ENCODE measurements around the gene CNST. TPM values are rescaled to one million over a fixed set of nuclear protein-coding genes. Genes with fewer than 3 reads are reported as not detected.
"Not testable (repeated sequence)": the region's sequence is repeated elsewhere in the genome, so short reads cannot be mapped to it uniquely, and the experiment has no call there.

The CNST gene
- total RNA-seq, 1 donor = 58.8 TPM

DNA sequence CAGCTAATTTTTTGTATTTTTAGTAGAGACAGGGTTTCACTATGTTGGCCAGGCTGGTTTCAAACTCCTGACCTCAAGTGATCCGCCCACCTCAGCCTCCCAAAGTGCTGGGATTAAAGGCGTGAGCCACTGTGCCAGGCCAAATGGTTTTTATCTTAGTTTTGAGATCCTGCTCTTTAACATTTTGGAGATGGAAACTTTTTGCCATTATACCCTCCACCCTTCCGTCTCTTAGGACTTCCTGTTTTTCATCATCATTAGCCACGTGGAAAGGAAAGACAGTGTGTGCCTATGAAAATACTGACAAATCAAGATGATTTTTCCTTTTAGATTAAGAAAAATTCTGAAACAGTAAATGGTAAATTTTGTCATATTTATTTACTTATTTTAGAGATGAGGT is 5.1 kb downstream of the CNST start:
- peaks cover 64% of the 10 kb centered on the region for H3K4me1 ChIP-seq (ENCODE audit: insufficient read depth, low read length)

DNA sequence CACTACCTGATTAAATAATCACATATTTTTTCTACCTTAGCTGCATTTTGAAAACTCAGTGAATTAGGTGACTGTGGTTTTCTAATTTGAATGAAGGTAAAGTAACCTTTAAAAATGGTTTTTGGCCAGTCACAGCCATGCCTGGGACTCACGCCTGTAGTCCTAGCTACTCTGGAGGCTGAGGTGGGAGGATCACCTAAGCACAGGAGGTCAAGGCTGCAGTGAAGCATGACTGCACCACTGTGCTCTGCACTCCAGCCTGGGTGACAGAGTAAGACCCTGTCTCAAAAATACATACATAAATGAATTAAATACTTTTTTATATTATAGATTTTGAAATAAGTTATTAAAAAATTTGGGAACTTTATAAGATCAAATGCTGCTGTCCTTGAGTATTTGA is 5.7 kb downstream of the CNST start:
- H3K4me1 ChIP-seq (ENCODE audit: insufficient read depth, low read length) = peaks cover 70% of the 10 kb centered on the region
- H3K27me3 ChIP-seq (ENCODE audit: insufficient read depth, low read length) = no peaks in the 10 kb centered on the region
- H3K4me3 ChIP-seq (ENCODE audit: low read length) = no peak overlapping the region

More for the DNA sequence above, 5.1 kb downstream of the CNST start:
- not testable (repeated sequence) for H3K9me3 ChIP-seq (ENCODE audit: low read depth, low read length); H3K4me3 ChIP-seq (ENCODE audit: low read length); H3K27me3 ChIP-seq (ENCODE audit: insufficient read depth, low read length)

DNA sequence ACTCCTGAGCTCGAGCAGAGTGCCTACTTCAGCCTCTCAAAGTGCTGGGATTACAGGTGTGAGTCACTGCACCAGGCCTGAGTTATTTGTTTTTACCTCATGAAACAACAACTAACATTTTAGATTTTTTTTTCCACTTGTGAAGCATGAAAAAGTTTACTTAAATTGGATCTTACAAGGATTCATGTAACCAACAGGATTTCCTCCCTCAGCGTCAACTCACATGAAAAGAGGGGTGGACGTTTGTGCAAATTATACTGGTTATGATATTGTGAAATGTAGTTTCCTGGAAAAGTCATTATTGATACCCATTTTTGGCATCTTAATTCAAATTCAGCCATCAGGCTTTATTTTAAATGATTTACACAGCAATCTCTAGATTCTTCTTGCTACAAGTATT is 6.5 kb downstream of the CNST start:
- Histone ChIP-seq H3K27me3 (ENCODE audit: insufficient read depth, low read length) (no peaks in the 10 kb centered on the region), H3K4me3 (ENCODE audit: low read length) (no peak overlapping the region), H3K9me3 (ENCODE audit: low read depth, low read length) (no peaks in the 10 kb centered on the region), H3K4me1 (ENCODE audit: insufficient read depth, low read length) (peaks cover 73% of the 10 kb centered on the region)

More for the DNA sequence above, 5.7 kb downstream of the CNST start:
- no peaks in the 10 kb centered on the region for H3K9me3 ChIP-seq (ENCODE audit: low read depth, low read length)

DNA sequence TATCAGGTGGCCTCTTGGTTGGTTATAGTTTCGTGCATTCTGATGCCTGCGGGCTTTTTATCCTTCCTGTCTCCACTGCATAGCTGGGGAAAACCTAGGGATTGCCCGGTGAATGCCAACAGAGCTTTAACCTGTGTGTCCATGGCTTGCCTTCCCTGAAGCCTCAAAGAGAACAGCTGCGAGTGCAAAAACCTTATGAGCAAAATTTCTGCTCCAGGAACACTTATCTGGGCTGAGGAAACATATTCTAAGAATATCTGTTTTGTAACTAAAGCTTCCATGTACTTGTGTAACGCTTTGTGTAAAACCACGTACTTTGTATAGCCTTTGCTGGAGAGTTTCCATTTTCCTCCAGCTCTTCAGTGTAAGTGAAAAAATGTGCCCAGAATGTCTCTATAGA is 7.2 kb downstream of the CNST start:
- Histone ChIP-seq H3K4me3 (ENCODE audit: low read length) (no peak overlapping the region), H3K9me3 (ENCODE audit: low read depth, low read length) (no peaks in the 10 kb centered on the region), H3K27me3 (ENCODE audit: insufficient read depth, low read length) (no peaks in the 10 kb centered on the region), H3K4me1 (ENCODE audit: insufficient read depth, low read length) (peaks cover 75% of the 10 kb centered on the region)

DNA sequence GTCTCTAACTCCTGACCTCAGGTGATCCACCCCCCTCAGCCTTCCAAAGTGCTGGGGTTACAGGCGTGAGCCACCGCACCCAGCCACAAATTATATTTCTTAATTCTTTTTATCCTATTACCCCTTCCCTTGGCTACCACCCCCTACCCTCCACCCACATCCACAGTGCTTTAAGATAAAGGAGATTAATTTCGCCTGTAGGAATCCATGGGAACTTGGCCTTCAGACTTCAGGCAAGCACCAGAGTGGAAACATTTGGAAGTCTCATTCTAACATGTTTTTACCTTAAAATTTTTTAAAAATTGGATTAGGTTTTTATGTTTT is 10.4 kb downstream of the CNST start:
- no peak overlapping the region for H3K4me3 ChIP-seq (ENCODE audit: low read length)
- H3K4me1 ChIP-seq (ENCODE audit: insufficient read depth, low read length) = peaks cover 73% of the 10 kb centered on the region
- no peaks in the 10 kb centered on the region for H3K27me3 ChIP-seq (ENCODE audit: insufficient read depth, low read length)
- no peaks in the 10 kb centered on the region for H3K9me3 ChIP-seq (ENCODE audit: low read depth, low read length)

DNA sequence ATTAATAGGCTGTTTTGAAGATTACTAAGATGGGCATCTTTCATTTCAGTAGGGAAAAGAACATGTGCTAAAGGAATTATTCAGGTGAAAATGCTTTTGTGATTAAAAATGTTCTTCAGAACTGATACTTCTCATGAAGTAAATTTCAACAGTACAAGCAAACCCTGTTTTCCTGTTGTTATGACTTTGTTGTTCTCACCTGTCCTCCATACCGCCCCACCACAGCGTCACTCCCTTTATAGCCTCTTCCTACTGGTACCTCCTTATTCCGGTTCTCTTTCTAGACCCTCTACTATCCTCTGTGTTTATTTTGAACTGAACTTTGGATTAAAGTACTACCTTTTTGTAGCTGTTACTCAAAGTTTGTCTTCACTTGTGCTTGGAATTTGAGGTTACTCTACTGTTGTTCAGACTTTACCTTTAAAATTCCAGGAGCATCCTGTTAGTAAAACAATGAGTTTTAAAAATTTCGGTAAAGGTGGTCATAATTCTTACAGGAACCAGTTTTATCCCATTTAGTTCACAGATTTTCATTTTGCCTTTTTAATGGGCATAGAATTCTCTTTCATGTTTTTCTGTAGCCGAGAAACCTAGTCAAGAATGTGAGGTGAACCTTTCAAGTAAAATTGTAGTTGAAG is 10.9 kb downstream of the CNST start:
- no peaks in the 10 kb centered on the region for H3K27me3 ChIP-seq (ENCODE audit: insufficient read depth, low read length)
- H3K4me3 ChIP-seq (ENCODE audit: low read length) = no peak overlapping the region
- H3K9me3 ChIP-seq (ENCODE audit: low read depth, low read length) = no peaks in the 10 kb centered on the region
- H3K4me1 ChIP-seq (ENCODE audit: insufficient read depth, low read length) = peaks cover 71% of the 10 kb centered on the region

DNA sequence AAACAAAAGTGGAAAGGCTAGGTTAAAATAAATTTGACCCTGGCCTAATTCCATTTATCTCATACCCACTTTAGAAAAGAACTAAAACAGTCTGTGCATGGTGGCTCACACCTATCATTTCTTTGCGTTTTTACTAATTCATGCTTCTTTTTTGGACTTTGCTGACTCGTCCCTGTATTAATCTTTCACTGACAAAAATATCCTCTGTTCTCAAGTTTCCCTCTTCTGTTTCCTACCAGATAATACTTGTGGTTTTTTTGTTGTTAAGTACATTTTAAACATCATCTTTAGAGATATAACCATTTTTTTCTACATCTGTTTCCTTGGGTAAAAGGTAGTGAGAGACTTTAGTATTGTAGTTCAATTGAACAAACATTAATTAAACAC is 11.5 kb downstream of the CNST start:
- peaks cover 71% of the 10 kb centered on the region for H3K4me1 ChIP-seq (ENCODE audit: insufficient read depth, low read length)
- H3K4me3 ChIP-seq (ENCODE audit: low read length) = no peak overlapping the region
- H3K9me3 ChIP-seq (ENCODE audit: low read depth, low read length) = no peaks in the 10 kb centered on the region
- H3K27me3 ChIP-seq (ENCODE audit: insufficient read depth, low read length) = no peaks in the 10 kb centered on the region

DNA sequence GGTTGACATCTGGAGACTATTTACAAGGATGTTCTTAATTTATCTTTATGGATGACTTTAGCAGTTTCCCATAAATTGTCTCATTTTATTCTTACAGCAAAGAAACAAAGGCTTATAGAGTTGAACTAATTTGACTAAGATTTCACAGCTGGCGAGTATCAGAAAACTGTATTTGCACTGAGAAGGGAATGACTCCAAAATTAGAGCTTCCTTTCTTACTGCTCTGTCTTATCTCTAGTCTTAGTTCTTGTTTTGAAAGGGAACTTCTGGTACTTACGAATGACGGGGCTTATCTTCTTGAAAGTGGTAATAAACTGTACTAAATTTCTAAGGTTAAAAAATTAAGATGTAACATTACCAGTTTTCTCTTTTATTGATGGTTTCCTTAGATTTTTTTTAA is 13.6 kb downstream of the CNST start:
- no peaks in the 10 kb centered on the region for H3K9me3 ChIP-seq (ENCODE audit: low read depth, low read length)
- no peaks in the 10 kb centered on the region for H3K27me3 ChIP-seq (ENCODE audit: insufficient read depth, low read length)
- peaks cover 65% of the 10 kb centered on the region for H3K4me1 ChIP-seq (ENCODE audit: insufficient read depth, low read length)
- no peak overlapping the region for H3K4me3 ChIP-seq (ENCODE audit: low read length)

DNA sequence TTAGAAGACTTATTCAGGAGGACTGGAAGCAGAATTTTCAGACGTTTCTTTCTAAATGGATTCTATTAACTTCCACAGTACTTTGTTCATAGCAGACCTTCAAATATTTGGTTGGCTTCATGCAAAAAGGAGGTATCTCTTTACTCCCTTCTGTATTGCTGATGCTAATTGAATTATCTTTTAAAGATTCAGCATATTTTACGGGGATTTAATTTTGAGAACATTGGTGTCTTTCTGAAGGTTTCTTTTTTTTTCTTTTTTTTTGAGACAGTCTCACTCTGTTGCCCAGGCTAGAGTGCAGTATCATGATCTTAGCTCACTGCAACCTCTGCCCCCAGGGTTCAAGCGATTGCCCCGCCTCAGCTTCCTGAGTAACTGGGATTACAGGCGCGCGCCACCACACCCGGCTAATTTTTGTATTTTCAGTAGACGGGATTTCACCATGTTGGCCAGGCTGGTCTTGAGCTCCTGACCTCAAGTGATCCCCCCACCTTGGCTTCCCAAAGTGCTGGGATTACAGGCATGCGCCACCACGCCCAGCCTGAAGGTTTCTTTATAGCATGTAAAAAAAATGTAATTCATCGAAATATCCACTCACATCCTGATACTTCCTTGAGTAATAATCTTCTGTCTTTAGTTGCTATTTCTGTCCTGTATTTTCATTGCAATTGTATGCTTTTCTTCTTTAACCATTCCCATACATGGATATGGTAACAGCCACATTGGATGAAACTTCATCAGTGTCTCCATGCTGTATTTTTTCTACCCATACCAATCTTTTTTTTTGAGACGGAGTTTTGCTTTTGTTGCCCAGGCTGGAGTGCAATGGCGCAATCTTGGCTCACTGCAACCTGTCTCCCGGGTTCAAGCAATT is 14.5 kb downstream of the CNST start:
- H3K9me3 ChIP-seq (ENCODE audit: low read depth, low read length) = no peaks in the 10 kb centered on the region
- H3K4me1 ChIP-seq (ENCODE audit: insufficient read depth, low read length) = peaks cover 65% of the 10 kb centered on the region
- H3K4me3 ChIP-seq (ENCODE audit: low read length) = no peak overlapping the region
- H3K27me3 ChIP-seq (ENCODE audit: insufficient read depth, low read length) = no peaks in the 10 kb centered on the region

DNA sequence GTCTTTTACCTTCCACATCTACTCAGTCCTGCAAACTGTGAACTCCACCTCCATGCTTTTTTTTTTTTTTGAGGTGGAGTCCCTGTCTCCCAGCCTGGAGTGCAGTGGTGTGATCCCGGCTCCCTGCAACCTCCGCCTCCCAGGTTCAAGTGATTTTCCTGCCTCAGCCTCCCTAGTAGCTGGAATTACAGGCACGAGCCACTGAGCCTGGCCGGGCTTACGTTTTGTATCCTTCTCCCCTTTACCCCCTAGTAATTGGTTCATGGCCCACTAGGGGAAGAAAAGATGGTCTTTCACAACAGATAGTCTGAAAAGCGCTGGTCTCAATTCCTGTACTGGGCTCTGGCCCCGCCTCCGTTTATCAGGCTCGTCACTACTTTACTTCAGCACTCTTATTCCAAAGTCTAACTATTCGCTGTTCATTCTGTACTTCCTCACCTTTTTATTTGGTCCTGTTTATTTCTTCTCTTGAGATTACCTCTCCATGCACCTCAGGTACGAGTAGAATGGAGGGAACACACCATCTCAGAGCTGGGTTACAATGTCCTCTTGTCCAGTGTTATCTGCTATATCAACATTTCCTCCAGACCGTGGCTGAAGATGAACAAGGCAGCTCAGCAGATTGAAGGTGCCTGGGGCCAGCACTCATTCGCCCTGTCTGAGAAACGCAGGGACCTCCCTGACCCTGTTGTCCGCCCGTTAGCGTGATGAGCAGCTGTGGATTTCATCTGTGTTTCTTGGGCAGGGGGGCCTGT is 16.2 kb downstream of the CNST start:
- Histone ChIP-seq H3K4me3 (ENCODE audit: low read length) (no peak overlapping the region), H3K9me3 (ENCODE audit: low read depth, low read length) (no peaks in the 10 kb centered on the region), H3K4me1 (ENCODE audit: insufficient read depth, low read length) (peaks cover 59% of the 10 kb centered on the region), H3K27me3 (ENCODE audit: insufficient read depth, low read length) (no peaks in the 10 kb centered on the region)

DNA sequence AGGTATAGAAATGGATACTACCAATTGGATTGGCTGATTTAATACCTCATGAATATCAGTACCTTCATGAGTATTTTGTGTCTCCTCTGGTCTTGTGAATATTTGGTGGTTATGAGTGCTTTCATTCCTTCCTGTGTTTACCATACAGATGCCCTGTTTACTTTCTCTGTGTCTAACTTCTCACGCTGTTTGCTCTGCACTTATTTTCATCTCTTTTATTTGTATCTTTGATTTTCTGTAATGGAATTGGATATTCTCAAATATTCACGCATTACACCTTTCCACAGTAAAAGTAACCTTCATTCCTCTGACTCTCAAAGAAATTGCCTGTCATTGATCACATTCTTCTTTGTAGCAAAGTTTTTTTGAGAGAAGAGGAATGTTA is 16.8 kb downstream of the CNST start:
- Histone ChIP-seq H3K9me3 (ENCODE audit: low read depth, low read length) (no peaks in the 10 kb centered on the region), H3K4me1 (ENCODE audit: insufficient read depth, low read length) (peaks cover 58% of the 10 kb centered on the region), H3K4me3 (ENCODE audit: low read length) (no peak overlapping the region), H3K27me3 (ENCODE audit: insufficient read depth, low read length) (no peaks in the 10 kb centered on the region)

DNA sequence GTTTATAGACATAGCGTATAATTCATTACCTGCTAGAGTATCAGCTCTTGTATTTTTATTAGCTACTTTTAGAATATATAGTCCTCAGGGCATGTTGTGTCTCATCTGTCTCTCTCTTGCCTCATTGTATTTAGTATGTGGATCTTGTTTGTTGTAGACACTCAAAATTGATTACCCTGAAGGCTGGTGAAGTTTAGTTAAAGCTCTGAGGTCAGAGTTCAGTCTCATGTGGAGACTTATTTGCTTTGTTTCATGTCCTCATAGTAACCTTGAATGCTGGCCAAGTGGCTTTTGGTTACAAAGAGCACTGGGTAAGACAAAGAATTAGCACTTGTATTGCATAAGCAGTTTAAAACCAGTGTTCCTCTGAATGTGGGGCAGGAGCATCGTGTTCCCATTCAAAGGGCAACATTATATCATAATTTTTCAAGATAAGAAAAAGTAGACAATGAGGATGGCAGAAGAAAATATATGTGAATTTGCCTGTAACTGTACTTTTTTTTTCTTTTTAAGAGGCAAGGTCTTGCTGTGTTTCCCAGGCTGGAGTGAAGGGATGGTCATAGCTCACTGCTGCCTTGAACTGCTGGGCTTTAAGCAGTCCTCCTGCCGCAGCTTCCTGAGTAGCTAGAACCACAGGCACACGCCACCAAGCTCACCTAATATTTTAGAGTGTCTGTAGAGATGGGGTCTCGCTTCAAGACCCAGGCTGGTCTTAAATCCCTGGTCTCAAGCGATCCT is 17.4 kb downstream of the CNST start:
- Histone ChIP-seq H3K9me3 (ENCODE audit: low read depth, low read length) (no peaks in the 10 kb centered on the region), H3K27me3 (ENCODE audit: insufficient read depth, low read length) (no peaks in the 10 kb centered on the region), H3K4me1 (ENCODE audit: insufficient read depth, low read length) (peaks cover 52% of the 10 kb centered on the region), H3K4me3 (ENCODE audit: low read length) (no peak overlapping the region)

DNA sequence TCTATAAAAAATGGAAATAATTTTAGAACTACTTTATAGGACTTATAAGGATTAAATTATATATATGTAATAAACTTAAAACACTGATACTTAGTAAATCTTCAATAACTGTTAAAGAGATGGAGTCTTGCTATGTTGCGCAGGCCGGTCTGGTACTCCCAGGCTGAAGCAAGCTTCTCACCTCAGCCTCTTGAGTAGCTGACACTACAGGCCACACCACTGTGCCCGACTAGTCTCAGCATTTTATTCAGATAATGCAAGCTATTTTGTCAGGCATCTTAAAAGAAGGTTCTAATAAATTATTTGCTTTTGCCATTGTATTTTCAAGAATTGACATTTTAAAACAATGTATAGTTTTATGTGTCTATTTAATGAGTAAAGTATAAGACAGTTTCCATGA is 20.8 kb downstream of the CNST start:
- no peak overlapping the region for H3K4me3 ChIP-seq (ENCODE audit: low read length)
- H3K27me3 ChIP-seq (ENCODE audit: insufficient read depth, low read length) = no peaks in the 10 kb centered on the region
- H3K9me3 ChIP-seq (ENCODE audit: low read depth, low read length) = no peaks in the 10 kb centered on the region
- peaks cover 27% of the 10 kb centered on the region for H3K4me1 ChIP-seq (ENCODE audit: insufficient read depth, low read length)

DNA sequence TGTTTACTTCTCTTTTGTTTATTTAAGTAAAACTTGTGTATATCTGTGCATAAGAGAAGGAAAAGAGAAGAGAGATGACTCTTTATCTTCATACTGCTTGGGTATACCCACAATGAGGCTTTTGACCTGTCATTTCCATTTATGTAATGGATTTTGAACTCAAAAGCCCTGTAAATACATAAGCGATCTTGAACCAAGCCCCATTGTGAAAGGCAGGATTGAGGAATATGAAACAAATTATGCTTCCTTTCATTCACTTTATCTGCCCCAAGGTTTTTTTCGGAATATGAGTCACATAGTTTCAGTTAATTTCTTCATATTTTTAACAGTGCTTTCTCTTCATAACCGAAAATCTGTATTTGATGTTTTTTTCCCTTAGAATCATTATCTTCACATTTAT is 21.4 kb downstream of the CNST start:
- no peaks in the 10 kb centered on the region for H3K9me3 ChIP-seq (ENCODE audit: low read depth, low read length)
- H3K4me1 ChIP-seq (ENCODE audit: insufficient read depth, low read length) = peaks cover 21% of the 10 kb centered on the region
- no peak overlapping the region for H3K4me3 ChIP-seq (ENCODE audit: low read length)
- H3K27me3 ChIP-seq (ENCODE audit: insufficient read depth, low read length) = no peaks in the 10 kb centered on the region

DNA sequence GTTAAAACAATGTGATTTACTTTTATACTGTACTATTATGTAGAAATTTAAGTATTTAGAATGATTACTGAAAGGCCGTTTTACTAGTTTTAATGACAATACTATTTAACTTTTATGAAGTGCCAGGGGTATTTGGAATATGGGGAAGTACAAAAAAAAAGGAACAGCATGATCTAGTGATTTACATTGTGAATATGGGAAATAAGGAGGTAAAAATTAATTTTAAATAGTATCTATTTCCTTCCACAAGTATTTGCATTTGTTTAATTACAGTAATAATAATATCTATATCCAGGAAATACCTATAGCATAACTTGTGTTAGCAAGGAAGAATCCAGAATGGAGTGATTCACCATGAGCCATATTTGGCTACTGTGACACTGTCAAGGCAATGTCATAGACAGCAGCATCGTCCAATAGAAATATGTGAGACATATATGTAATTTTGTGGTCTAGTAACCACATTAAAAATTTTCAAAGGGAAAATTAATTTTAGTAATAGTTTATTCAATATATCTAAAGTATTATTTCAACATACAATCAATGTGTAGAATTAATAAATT is 22.0 kb downstream of the CNST start:
- no peaks in the 10 kb centered on the region for H3K9me3 ChIP-seq (ENCODE audit: low read depth, low read length)
- no peaks in the 10 kb centered on the region for H3K27me3 ChIP-seq (ENCODE audit: insufficient read depth, low read length)
- no peak overlapping the region for H3K4me3 ChIP-seq (ENCODE audit: low read length)
- peaks cover 15% of the 10 kb centered on the region for H3K4me1 ChIP-seq (ENCODE audit: insufficient read depth, low read length)

Data from mononuclear cell (primary cell).